Measurements from ENCODE around the gene SULT2B1.
"Not testable (repeated sequence)": the region's sequence is repeated elsewhere in the genome, so short reads cannot be mapped to it uniquely, and the experiment has no call there.

SULT2B1 gene

GRCh38 chr19:48561412-48561811 is 9.4 kb downstream of the SULT2B1 start:
- DNase-seq = no peak

- DNase-seq = no peak
Measured at GRCh38 chr19:48565090-48565489, 13.1 kb downstream of the SULT2B1 start.

- DNase-seq = no peak
Measured at GRCh38 chr19:48568345-48568886, 16.4 kb downstream of the SULT2B1 start.

- DNase-seq = no peak
Measured at GRCh38 chr19:48569814-48570213, 17.8 kb downstream of the SULT2B1 start.

GRCh38 chr19:48571378-48572162 is 19.6 kb downstream of the SULT2B1 start:
- no peak for DNase-seq

GRCh38 chr19:48573163-48573505 is 21.2 kb downstream of the SULT2B1 start:
- no peak for DNase-seq

- DNase-seq = no peak
Measured at GRCh38 chr19:48575931-48576622, 24.1 kb downstream of the SULT2B1 start.

GRCh38 chr19:48577908-48578307 is 25.9 kb downstream of the SULT2B1 start:
- not testable (repeated sequence) for DNase-seq

- no peak for DNase-seq
Measured at GRCh38 chr19:48578891-48579290, 26.9 kb downstream of the SULT2B1 start.

- DNase-seq = no peak
Measured at GRCh38 chr19:48582168-48582567, 30.2 kb downstream of the SULT2B1 start.

GRCh38 chr19:48587387-48587786 is 35.4 kb downstream of the SULT2B1 start:
- DNase-seq = no peak

GRCh38 chr19:48588670-48589401 is 36.9 kb downstream of the SULT2B1 start:
- peak; percentile 38 for DNase-seq

- DNase-seq = no peak
Measured at GRCh38 chr19:48591021-48591420, 39.0 kb downstream of the SULT2B1 start.

GRCh38 chr19:48595171-48595570 is 43.2 kb downstream of the SULT2B1 start:
- no peak for DNase-seq

- DNase-seq = no peak
Measured at GRCh38 chr19:48595833-48596232, 43.9 kb downstream of the SULT2B1 start.

- no peak for DNase-seq
Measured at GRCh38 chr19:48596237-48596636, 44.3 kb downstream of the SULT2B1 start.

GRCh38 chr19:48596679-48597465 is 44.9 kb downstream of the SULT2B1 start:
- no peak for DNase-seq

GRCh38 chr19:48598996-48599700 is 47.2 kb downstream of the SULT2B1 start:
- no peak for DNase-seq

GRCh38 chr19:48600679-48601417 is 48.9 kb downstream of the SULT2B1 start:
- DNase-seq = no peak

- no peak for DNase-seq
Measured at GRCh38 chr19:48603001-48603400, 51.0 kb downstream of the SULT2B1 start.

GRCh38 chr19:48603449-48603848 is 51.5 kb downstream of the SULT2B1 start:
- no peak for DNase-seq

Data from NCI-H2081 treated with DMSO at 0.1 percent for 48 hours (cell line).